Brain microvascular endothelial cell (primary cell): ENCODE data around the gene SPARCL1.

Experiments used
- DNase-seq: peaks from one replicate; pipeline ENCODE4 v3.0.0-alpha.2; 2020
- H3K27ac ChIP-seq: fragments of 250-450 bp; sonication (Bioruptor Pico); 2 replicates; pipeline ENCODE4 v1.5.1; 2020; ENCODE audit warnings: mild to moderate bottlenecking, moderate library complexity
- H3K27me3 ChIP-seq: fragments of 250-450 bp; sonication (Bioruptor Pico); replicated peaks from 2 replicates; pipeline ENCODE4 v1.5.1; 2020; ENCODE audit warnings: mild to moderate bottlenecking
- H3K36me3 ChIP-seq: fragments of 250-450 bp; sonication (Bioruptor Pico); replicated peaks from 2 replicates; pipeline ENCODE4 v1.5.1; 2020; ENCODE audit warnings: mild to moderate bottlenecking
- H3K4me3 ChIP-seq: 2 replicates; pipeline ENCODE4 v1.5.1; 2011; ENCODE audit warnings: low read depth, mild to moderate bottlenecking, control low read depth, low read length, moderate library complexity
- CTCF ChIP-seq: IDR thresholded peaks from 2 replicates; pipeline ENCODE4 v1.5.1; 2011; ENCODE audit warnings: low read depth, mild to moderate bottlenecking, moderate library complexity, low read length, control low read depth, inconsistent platforms; ENCODE audit errors: missing control alignments
- in situ Hi-C: cut with HindIII; loops from 2 replicates; pipeline ENCODE4 v1.10.0; 2017; ENCODE audit warnings: low sequenced_read_pairs, low pct_ligation_motif_present

Gene SPARCL1

GRCh38 chr4:87506974-87507701 is 22.0 kb downstream of the SPARCL1 start:
- DNase-seq = peak; percentile 27
- in situ Hi-C loops = no loop called here
- no peak overlapping the region for H3K4me3 ChIP-seq
- no peaks in the 10 kb centered on the region for H3K36me3 ChIP-seq
- H3K27me3 ChIP-seq = no peaks in the 10 kb centered on the region
- H3K27ac ChIP-seq = peak overlapping the region; percentile 29
- no peak for TF ChIP-seq CTCF

- Histone ChIP-seq H3K27ac (no peak overlapping the region), H3K36me3 (no peaks in the 10 kb centered on the region), H3K4me3 (no peak overlapping the region), H3K27me3 (no peaks in the 10 kb centered on the region)
- TF ChIP-seq CTCF = peak; percentile 51
- in situ Hi-C loops = no loop called here
- no peak for DNase-seq
Observed at GRCh38 chr4:87505862-87506261, 23.3 kb downstream of the SPARCL1 start.

GRCh38 chr4:87502580-87503238 is 26.5 kb downstream of the SPARCL1 start:
- H3K27me3 ChIP-seq = no peaks in the 10 kb centered on the region
- H3K4me3 ChIP-seq = no peak overlapping the region
- in situ Hi-C loops = no loop called here
- no peak overlapping the region for H3K27ac ChIP-seq
- TF ChIP-seq CTCF = no peak
- no peaks in the 10 kb centered on the region for H3K36me3 ChIP-seq
- no peak for DNase-seq

- Histone ChIP-seq H3K27ac (no peak overlapping the region), H3K27me3 (no peaks in the 10 kb centered on the region), H3K36me3 (no peaks in the 10 kb centered on the region), H3K4me3 (no peak overlapping the region)
- in situ Hi-C loops = no loop called here
- TF ChIP-seq CTCF = no peak
- DNase-seq = no peak
Observed at GRCh38 chr4:87500092-87500462, 29.1 kb downstream of the SPARCL1 start.

GRCh38 chr4:87499403-87500091 is 29.6 kb downstream of the SPARCL1 start:
- in situ Hi-C loops = no loop called here
- no peak for TF ChIP-seq CTCF
- Histone ChIP-seq H3K27ac (no peak overlapping the region), H3K27me3 (no peaks in the 10 kb centered on the region), H3K4me3 (no peak overlapping the region), H3K36me3 (no peaks in the 10 kb centered on the region)
- DNase-seq = no peak
